SK-N-SH (cell line): ENCODE data around the gene GOLGB1. TPM values are rescaled to one million over a fixed set of nuclear protein-coding genes. Genes with fewer than 3 reads are reported as not detected.

ENCODE experiments used
- CTCF ChIA-PET: fragments of 300-600, 350-600 bp; formaldehyde crosslinking; extraction: SDS; loops from one replicate; lab custom pipeline; 2021; lab: Yijun Ruan, JAX
- POLR2A ChIA-PET: fragments of 350-600 bp; sonication (Branson Sonifier 250); formaldehyde crosslinking; extraction: SDS; loops from one replicate; lab custom pipeline; 2020; ENCODE audit warnings: antibody characterized with exemption, inconsistent platforms; lab: Yijun Ruan, JAX
- DNase-seq: peaks from one replicate; pipeline ENCODE4 v3.0.0; 2012
- H2AFZ ChIP-seq: fragments of 200-600 bp; sonication (generic); 2 replicates; pipeline ENCODE4 v1.8.1; 2016; ENCODE audit warnings: antibody characterized with exemption, mild to moderate bottlenecking, low read depth
- H3F3A ChIP-seq: fragments of 200-600 bp; sonication (generic); replicated peaks from 2 replicates; pipeline ENCODE3; 2016; ENCODE audit warnings: antibody characterized with exemption, mild to moderate bottlenecking; ENCODE audit not compliant: insufficient read depth
- H3K27ac ChIP-seq, 2 experiments: fragments of 200-500 bp in 1 of 2; fragments of 200-600 bp in 1 of 2; sonication (Bioruptor generic) in 1 of 2; sonication (generic), shearing (Covaris generic) in 1 of 2; 2 replicates each; pipeline versions ENCODE4 v1.5.1 to v1.6.1; 2014 to 2016; ENCODE audit warnings: low read depth in 2 of 2, inconsistent platforms in 1 of 2, low read length in 1 of 2, mild to moderate bottlenecking in 1 of 2, mixed read lengths in 1 of 2
- H3K27me3 ChIP-seq: fragments of 200-600 bp; sonication (generic), shearing (Covaris generic); 2 replicates; pipeline ENCODE4 v1.6.1; 2016; ENCODE audit warnings: mixed run types; ENCODE audit not compliant: insufficient read depth
- H3K36me3 ChIP-seq, 2 experiments: fragments of 200-500 bp in 1 of 2; fragments of 200-600 bp in 1 of 2; sonication (Bioruptor generic) in 1 of 2; sonication (generic) in 1 of 2; replicated peaks in 1 of 2; 2 replicates each; pipeline versions ENCODE3 to v1.5.1; 2014 to 2016; ENCODE audit warnings: low read length in 1 of 2, mild to moderate bottlenecking in 1 of 2; ENCODE audit not compliant: insufficient read depth in 2 of 2, control insufficient read depth in 1 of 2
- H3K4me1 ChIP-seq, 2 experiments: fragments of 200-500 bp in 1 of 2; fragments of 200-600 bp in 1 of 2; sonication (Bioruptor generic) in 1 of 2; sonication (generic), shearing (Covaris generic) in 1 of 2; 2 replicates each; pipeline versions ENCODE4 v1.5.1 to v1.6.1; 2014 to 2016; ENCODE audit warnings: low read depth in 1 of 2, low read length in 1 of 2, mixed run types in 1 of 2; ENCODE audit not compliant: insufficient read depth in 2 of 2, control insufficient read depth in 1 of 2
- H3K4me2 ChIP-seq: fragments of 200-600 bp; sonication (generic), shearing (Covaris generic); 2 replicates; pipeline ENCODE4 v1.6.1; 2017; ENCODE audit warnings: mixed run types
- H3K4me3 ChIP-seq, 2 experiments: fragments of 200-500 bp in 1 of 2; fragments of 200-600 bp in 1 of 2; sonication (Bioruptor generic) in 1 of 2; sonication (generic), shearing (Covaris generic) in 1 of 2; 2 replicates each; pipeline versions ENCODE4 v1.5.1 to v1.8.1; 2014 to 2016; ENCODE audit warnings: low read depth in 2 of 2, inconsistent platforms in 1 of 2, low read length in 1 of 2, mild to moderate bottlenecking in 1 of 2, mixed read lengths in 1 of 2, moderate library complexity in 1 of 2
- H3K79me2 ChIP-seq: fragments of 200-600 bp; sonication (generic); 2 replicates; pipeline ENCODE4 v1.8.1; 2017; ENCODE audit warnings: mild to moderate bottlenecking; ENCODE audit not compliant: insufficient read depth
- H3K9ac ChIP-seq: fragments of 200-600 bp; sonication (generic); 2 replicates; pipeline ENCODE4 v1.6.1; 2017; ENCODE audit warnings: mixed run types
- H3K9me2 ChIP-seq: fragments of 200-600 bp; sonication (generic); 2 replicates; pipeline ENCODE4 v1.6.1; 2017; ENCODE audit warnings: mixed run types
- H3K9me3 ChIP-seq: fragments of 200-600 bp; sonication (generic); 2 replicates; pipeline ENCODE4 v1.6.1; 2017; ENCODE audit warnings: mixed run types, mild to moderate bottlenecking, moderate library complexity
- H4K20me1 ChIP-seq: fragments of 200-600 bp; sonication (generic); 2 replicates; pipeline ENCODE4 v1.6.1; 2017; ENCODE audit warnings: mild to moderate bottlenecking, mixed run types; ENCODE audit not compliant: insufficient read depth
- ELF1 ChIP-seq: IDR thresholded peaks from 2 replicates; pipeline ENCODE4 v1.4.0; 2012
- EP300 ChIP-seq, 2 experiments: IDR thresholded peaks; 2 replicates each; pipeline versions ENCODE4 v1.4.0 to v1.6.1; 2012; ENCODE audit warnings: borderline replicate concordance in 1 of 2, low read depth in 1 of 2, low read length in 1 of 2
- EZH2phosphoT487 ChIP-seq: fragments of 200-600 bp; sonication (generic); IDR thresholded peaks from 2 replicates; pipeline ENCODE4 v1.6.1; 2017; ENCODE audit warnings: low read depth, mixed run types, mild to moderate bottlenecking, antibody characterized with exemption, moderate library complexity, borderline replicate concordance
- FOXM1 ChIP-seq: IDR thresholded peaks from 2 replicates; pipeline ENCODE4 v1.4.0; 2012; ENCODE audit warnings: low read depth, mild to moderate bottlenecking
- GABPA ChIP-seq: IDR thresholded peaks from 2 replicates; pipeline ENCODE4 v1.4.0; 2012; ENCODE audit warnings: low read depth, mild to moderate bottlenecking
- MAX ChIP-seq: IDR thresholded peaks from 2 replicates; pipeline ENCODE4 v1.4.0; 2012; ENCODE audit warnings: low read depth
- MXI1 ChIP-seq: IDR thresholded peaks from 2 replicates; pipeline ENCODE4 v1.6.1; 2012; ENCODE audit warnings: mild to moderate bottlenecking, low read depth, low read length, improper control_type of control experiment
- NFIC ChIP-seq: IDR thresholded peaks from 2 replicates; pipeline ENCODE4 v1.4.0; 2012; ENCODE audit warnings: borderline replicate concordance
- NRF1 ChIP-seq: IDR thresholded peaks from 2 replicates; pipeline ENCODE4 v1.6.1; 2012; ENCODE audit warnings: low read depth, mild to moderate bottlenecking, low read length
- POLR2AphosphoS5 ChIP-seq: IDR thresholded peaks from 2 replicates; pipeline ENCODE4 v1.6.1; 2012; ENCODE audit warnings: low read depth, low read length
- RAD21 ChIP-seq: IDR thresholded peaks from 2 replicates; pipeline ENCODE4 v1.6.1; 2012; ENCODE audit warnings: mild to moderate bottlenecking, low read length
- RFX5 ChIP-seq: IDR thresholded peaks from 2 replicates; pipeline ENCODE4 v1.6.1; 2012; ENCODE audit warnings: mild to moderate bottlenecking, improper control_type of control experiment, low read length
- RXRA ChIP-seq: IDR thresholded peaks from 2 replicates; pipeline ENCODE4 v1.4.0; 2012; ENCODE audit warnings: low read depth, mild to moderate bottlenecking, borderline replicate concordance
- SIN3A ChIP-seq: IDR thresholded peaks from 2 replicates; pipeline ENCODE4 v1.6.1; 2012; ENCODE audit warnings: low read depth, mild to moderate bottlenecking, low read length, moderate library complexity, borderline replicate concordance
- TAF1 ChIP-seq: IDR thresholded peaks from 2 replicates; pipeline ENCODE4 v1.6.1; 2012; ENCODE audit warnings: low read depth, mild to moderate bottlenecking, low read length, moderate library complexity, borderline replicate concordance
- TEAD4 ChIP-seq: IDR thresholded peaks from 2 replicates; pipeline ENCODE4 v1.4.0; 2012; ENCODE audit warnings: mild to moderate bottlenecking, borderline replicate concordance; ENCODE audit not compliant: insufficient read depth
- USF2 ChIP-seq: fragments of 150-350 bp; IDR thresholded peaks from 2 replicates; pipeline ENCODE4 v1.6.1; 2017; ENCODE audit warnings: antibody characterized with exemption, low read length, low read depth, borderline replicate concordance
- WGBS: methylation state at CpG from one replicate; pipeline ENCODE4 v1.1.6; 2017; ENCODE audit warnings: low lambda C conversion rate; 5-methylcytosine and 5-hydroxymethylcytosine counted together
- polyA plus RNA-seq, 3 experiments: library from polyadenylated mRNA; depleted of rRNA; stranded (reverse); fragments of >200 nt; gene quantifications; 2 replicates each; pipeline ENCODE4 v1.2.3, GENCODE V29; 2012
- TF ChIP-seq, protein P1 (sequence below): fragments of 200-600 bp; sonication (generic); IDR thresholded peaks from 2 replicates; pipeline ENCODE4 v1.6.1; 2017; ENCODE audit warnings: antibody characterized with exemption, mild to moderate bottlenecking, moderate library complexity
- TF ChIP-seq, protein P2 (sequence below): IDR thresholded peaks from 2 replicates; pipeline ENCODE4 v1.4.0; 2012; ENCODE audit warnings: low read depth, borderline replicate concordance
- TF ChIP-seq, protein P3 (sequence below): IDR thresholded peaks from 2 replicates; pipeline ENCODE4 v1.4.0; 2012; ENCODE audit warnings: low read depth, borderline replicate concordance
- TF ChIP-seq, protein P4 (sequence below): fragments of 150-350 bp; IDR thresholded peaks from 2 replicates; pipeline ENCODE4 v1.6.1; 2016; ENCODE audit warnings: mild to moderate bottlenecking, low read depth, low read length

Gene GOLGB1
- polyA plus RNA-seq, 1 of the 3 experiments (the other 2 are of a cell fraction): 10.3 TPM

- Histone ChIP-seq H3K9ac (no peak overlapping the region), H3K4me1 (no peaks in the 10 kb centered on the region), H3K9me2 (no peaks in the 10 kb centered on the region), H3K4me2 (no peak overlapping the region), H4K20me1 (no peaks in the 10 kb centered on the region), H2AFZ (no peak overlapping the region), H3K9me3 (no peaks in the 10 kb centered on the region), H3K36me3 (no peaks in the 10 kb centered on the region), H3K79me2 (no peaks in the 10 kb centered on the region), H3K27ac (no peak overlapping the region), H3K27me3 (no peaks in the 10 kb centered on the region), H3K4me3 (no peak overlapping the region), H3F3A (no peaks in the 10 kb centered on the region)
- TF ChIP-seq ELF1: no peak
- no peak for TF ChIP-seq EP300 (IDR thresholded peaks at IDR 0.05; ENCODE audit: borderline replicate concordance in 1 of 2, low read depth in 1 of 2, low read length in 1 of 2)
- no peak for TF ChIP-seq USF2
- TF ChIP-seq MAX: no peak
- TF ChIP-seq, protein P1, sequence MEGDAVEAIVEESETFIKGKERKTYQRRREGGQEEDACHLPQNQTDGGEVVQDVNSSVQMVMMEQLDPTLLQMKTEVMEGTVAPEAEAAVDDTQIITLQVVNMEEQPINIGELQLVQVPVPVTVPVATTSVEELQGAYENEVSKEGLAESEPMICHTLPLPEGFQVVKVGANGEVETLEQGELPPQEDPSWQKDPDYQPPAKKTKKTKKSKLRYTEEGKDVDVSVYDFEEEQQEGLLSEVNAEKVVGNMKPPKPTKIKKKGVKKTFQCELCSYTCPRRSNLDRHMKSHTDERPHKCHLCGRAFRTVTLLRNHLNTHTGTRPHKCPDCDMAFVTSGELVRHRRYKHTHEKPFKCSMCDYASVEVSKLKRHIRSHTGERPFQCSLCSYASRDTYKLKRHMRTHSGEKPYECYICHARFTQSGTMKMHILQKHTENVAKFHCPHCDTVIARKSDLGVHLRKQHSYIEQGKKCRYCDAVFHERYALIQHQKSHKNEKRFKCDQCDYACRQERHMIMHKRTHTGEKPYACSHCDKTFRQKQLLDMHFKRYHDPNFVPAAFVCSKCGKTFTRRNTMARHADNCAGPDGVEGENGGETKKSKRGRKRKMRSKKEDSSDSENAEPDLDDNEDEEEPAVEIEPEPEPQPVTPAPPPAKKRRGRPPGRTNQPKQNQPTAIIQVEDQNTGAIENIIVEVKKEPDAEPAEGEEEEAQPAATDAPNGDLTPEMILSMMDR: no peak
- TF ChIP-seq TAF1: no peak
- no peak for TF ChIP-seq TEAD4
- no peak for TF ChIP-seq GABPA
- no peak for TF ChIP-seq EZH2phosphoT487
- no peak for TF ChIP-seq RAD21
- TF ChIP-seq NFIC: no peak
- WGBS: 53% methylated on average over 6 of the region's 6 CpGs
- ChIA-PET POLR2A (no interaction called here), CTCF (interaction anchor here (1.1 kb wide), 1 partner anchor 32 kb away, joined by 3 read pairs; no protein-coding TSS in a partner anchor)
- no peak for DNase-seq
Observed at GRCh38 chr3:121648219-121648958, 101.2 kb downstream of the GOLGB1 start.

- TF ChIP-seq RXRA (no peak), RAD21 (no peak), POLR2AphosphoS5 (no peak), TAF1 (no peak), SIN3A (no peak), RFX5 (no peak), NRF1 (no peak), MXI1 (no peak), FOXM1 (no peak), EZH2phosphoT487 (no peak)
- TF ChIP-seq, protein P2, sequence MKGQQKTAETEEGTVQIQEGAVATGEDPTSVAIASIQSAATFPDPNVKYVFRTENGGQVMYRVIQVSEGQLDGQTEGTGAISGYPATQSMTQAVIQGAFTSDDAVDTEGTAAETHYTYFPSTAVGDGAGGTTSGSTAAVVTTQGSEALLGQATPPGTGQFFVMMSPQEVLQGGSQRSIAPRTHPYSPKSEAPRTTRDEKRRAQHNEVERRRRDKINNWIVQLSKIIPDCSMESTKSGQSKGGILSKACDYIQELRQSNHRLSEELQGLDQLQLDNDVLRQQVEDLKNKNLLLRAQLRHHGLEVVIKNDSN: no peak
- TF ChIP-seq, protein P3, sequence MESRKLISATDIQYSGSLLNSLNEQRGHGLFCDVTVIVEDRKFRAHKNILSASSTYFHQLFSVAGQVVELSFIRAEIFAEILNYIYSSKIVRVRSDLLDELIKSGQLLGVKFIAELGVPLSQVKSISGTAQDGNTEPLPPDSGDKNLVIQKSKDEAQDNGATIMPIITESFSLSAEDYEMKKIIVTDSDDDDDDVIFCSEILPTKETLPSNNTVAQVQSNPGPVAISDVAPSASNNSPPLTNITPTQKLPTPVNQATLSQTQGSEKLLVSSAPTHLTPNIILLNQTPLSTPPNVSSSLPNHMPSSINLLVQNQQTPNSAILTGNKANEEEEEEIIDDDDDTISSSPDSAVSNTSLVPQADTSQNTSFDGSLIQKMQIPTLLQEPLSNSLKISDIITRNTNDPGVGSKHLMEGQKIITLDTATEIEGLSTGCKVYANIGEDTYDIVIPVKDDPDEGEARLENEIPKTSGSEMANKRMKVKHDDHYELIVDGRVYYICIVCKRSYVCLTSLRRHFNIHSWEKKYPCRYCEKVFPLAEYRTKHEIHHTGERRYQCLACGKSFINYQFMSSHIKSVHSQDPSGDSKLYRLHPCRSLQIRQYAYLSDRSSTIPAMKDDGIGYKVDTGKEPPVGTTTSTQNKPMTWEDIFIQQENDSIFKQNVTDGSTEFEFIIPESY: no peak
- TF ChIP-seq, protein P4, sequence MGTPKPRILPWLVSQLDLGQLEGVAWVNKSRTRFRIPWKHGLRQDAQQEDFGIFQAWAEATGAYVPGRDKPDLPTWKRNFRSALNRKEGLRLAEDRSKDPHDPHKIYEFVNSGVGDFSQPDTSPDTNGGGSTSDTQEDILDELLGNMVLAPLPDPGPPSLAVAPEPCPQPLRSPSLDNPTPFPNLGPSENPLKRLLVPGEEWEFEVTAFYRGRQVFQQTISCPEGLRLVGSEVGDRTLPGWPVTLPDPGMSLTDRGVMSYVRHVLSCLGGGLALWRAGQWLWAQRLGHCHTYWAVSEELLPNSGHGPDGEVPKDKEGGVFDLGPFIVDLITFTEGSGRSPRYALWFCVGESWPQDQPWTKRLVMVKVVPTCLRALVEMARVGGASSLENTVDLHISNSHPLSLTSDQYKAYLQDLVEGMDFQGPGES: no peak
- TF ChIP-seq, all 33 proteins: peak for 0
- POLR2A ChIA-PET: no interaction called here
- no peaks in the 10 kb centered on the region for H3K36me3 ChIP-seq
- no peaks in the 10 kb centered on the region for H4K20me1 ChIP-seq
- WGBS: 92% methylated on average over 5 of the region's 5 CpGs
- no peak overlapping the region for H3K27ac ChIP-seq
- H3K9me3 ChIP-seq: no peaks in the 10 kb centered on the region
- H3K27me3 ChIP-seq: no peaks in the 10 kb centered on the region
- no peaks in the 10 kb centered on the region for H3F3A ChIP-seq
- CTCF ChIA-PET: no interaction called here
- H3K79me2 ChIP-seq: no peaks in the 10 kb centered on the region
- H3K4me1 ChIP-seq: no peaks in the 10 kb centered on the region
- H3K4me3 ChIP-seq: no peak overlapping the region
- no peaks in the 10 kb centered on the region for H3K9me2 ChIP-seq
- H2AFZ ChIP-seq: no peak overlapping the region
- H3K4me2 ChIP-seq: no peak overlapping the region
- no peak for DNase-seq
- no peak overlapping the region for H3K9ac ChIP-seq
Observed at GRCh38 chr3:121645054-121645453, 104.5 kb downstream of the GOLGB1 start.
